Lower lobe of right lung (tissue), 2 donors: ENCODE results near the gene TTC7B. TPM values are rescaled to one million over a fixed set of nuclear protein-coding genes. Genes with fewer than 3 reads are reported as not detected.

Experiments used
- ATAC-seq, 2 donors: fragments of 200-7000 bp; cut with Tn5 transposase; one replicate each; pipeline ENCODE4 v1.9.1; 2020 to 2022; ENCODE audit warnings: mild to moderate bottlenecking in 2 of 2, moderate library complexity in 2 of 2
- DNase-seq: peaks from one replicate; pipeline ENCODE4 v3.0.0-alpha.2; 2020
- H3K27ac ChIP-seq: fragments of 200-600 bp; one replicate; pipeline ENCODE4 v1.8.0; 2022
- H3K27me3 ChIP-seq: fragments of 200-600 bp; one replicate; pipeline ENCODE4 v1.8.0; 2022; ENCODE audit warnings: low read depth
- H3K36me3 ChIP-seq: fragments of 200-600 bp; one replicate; pipeline ENCODE4 v1.8.0; 2022; ENCODE audit warnings: mild to moderate bottlenecking
- H3K4me1 ChIP-seq: fragments of 200-600 bp; one replicate; pipeline ENCODE4 v1.8.0; 2022
- H3K4me3 ChIP-seq: fragments of 200-600 bp; one replicate; pipeline ENCODE4 v1.8.0; 2022; ENCODE audit warnings: mild to moderate bottlenecking
- H3K9me3 ChIP-seq: fragments of 200-600 bp; one replicate; pipeline ENCODE4 v1.8.0; 2022
- CTCF ChIP-seq: fragments of 200-600 bp; IDR thresholded peaks from one replicate; pipeline ENCODE4 v1.8.0; 2022; ENCODE audit warnings: antibody characterized with exemption, mild to moderate bottlenecking
- intact Hi-C: fragments of 100-400 bp; cut with DNase I; formaldehyde crosslinking; loops from one replicate; pipeline ENCODE4 v1.11.0; 2022
- total RNA-seq: library from RNA; stranded (reverse); fragmentation: NEBNext Ultra II Directional; extraction: Animal tissue kit (Norgen Biotek cat#: 25700); gene quantifications from one replicate; pipeline ENCODE4 v1.2.1, GENCODE V29; 2021
- donor health status: DM: no; HTN: yes; CAD: no; lungs with severe emphysema.

TTC7B gene
- total RNA-seq, 1 donor from 2014 or later: 54.1 TPM

- TF ChIP-seq CTCF: no peak
- intact Hi-C loops: no loop called here
- H3K4me3 ChIP-seq: no peak overlapping the region
- no peak for DNase-seq
- no peaks in the 10 kb centered on the region for H3K36me3 ChIP-seq
- no peak for ATAC-seq
- H3K27ac ChIP-seq: no peak overlapping the region
- no peaks in the 10 kb centered on the region for H3K27me3 ChIP-seq
- H3K4me1 ChIP-seq: peaks cover 28% of the 10 kb centered on the region
- no peaks in the 10 kb centered on the region for H3K9me3 ChIP-seq
These were observed 218.3 kb downstream of the TTC7B start for GRCh38 chr14:90597961-90598360.

GRCh38 chr14:90596733-90597132 lies 219.5 kb downstream of the TTC7B start:
- no peak overlapping the region for H3K4me3 ChIP-seq
- intact Hi-C loops: no loop called here
- no peak for ATAC-seq

GRCh38 chr14:90593254-90594040 lies 222.8 kb downstream of the TTC7B start:
- no peaks in the 10 kb centered on the region for H3K4me1 ChIP-seq
- DNase-seq (no peak), ATAC-seq (peak in 1 of 2 donors; percentile 23)
- no peak overlapping the region for H3K27ac ChIP-seq
- intact Hi-C loops: no loop called here
- no peak for TF ChIP-seq CTCF
- H3K9me3 ChIP-seq: no peaks in the 10 kb centered on the region
- H3K36me3 ChIP-seq: peaks cover 6% of the 10 kb centered on the region
- no peak overlapping the region for H3K4me3 ChIP-seq
- no peaks in the 10 kb centered on the region for H3K27me3 ChIP-seq

More at GRCh38 chr14:90596733-90597132, 219.5 kb downstream of the TTC7B start:
- Histone ChIP-seq H3K9me3 (no peaks in the 10 kb centered on the region), H3K36me3 (no peaks in the 10 kb centered on the region), H3K27ac (no peak overlapping the region), H3K27me3 (no peaks in the 10 kb centered on the region), H3K4me1 (peaks cover 25% of the 10 kb centered on the region)
- TF ChIP-seq CTCF: no peak
- DNase-seq: no peak

- intact Hi-C loops: no loop called here
- Histone ChIP-seq H3K4me1 (no peaks in the 10 kb centered on the region), H3K27ac (no peak overlapping the region), H3K36me3 (peaks cover 6% of the 10 kb centered on the region), H3K27me3 (no peaks in the 10 kb centered on the region), H3K9me3 (no peaks in the 10 kb centered on the region), H3K4me3 (no peak overlapping the region)
- ATAC-seq (no peak), DNase-seq (no peak)
- TF ChIP-seq CTCF: no peak
These were observed 223.6 kb downstream of the TTC7B start for GRCh38 chr14:90592655-90593054.

- Histone ChIP-seq H3K9me3 (no peaks in the 10 kb centered on the region), H3K4me3 (no peak overlapping the region), H3K4me1 (no peaks in the 10 kb centered on the region), H3K27me3 (no peaks in the 10 kb centered on the region), H3K27ac (no peak overlapping the region), H3K36me3 (peaks cover 6% of the 10 kb centered on the region)
- ATAC-seq (peak; percentile 49 to 66), DNase-seq (no peak)
- intact Hi-C loops: no loop called here
- TF ChIP-seq CTCF: no peak
These were observed 228.3 kb downstream of the TTC7B start for GRCh38 chr14:90587918-90588317.
